PC-9 (cell line): ENCODE data around the gene MKRN2OS.

Source experiments
- CTCF ChIP-seq: fragments of 200-600 bp; sonication (generic); conservative IDR thresholded peaks from 2 replicates; pipeline ENCODE4 v1.6.1; 2017; ENCODE audit warnings: mixed run types, antibody characterized with exemption, mild to moderate bottlenecking, moderate library complexity
- EZH2 ChIP-seq: fragments of 200-600 bp; sonication (generic); IDR thresholded peaks from 2 replicates; pipeline ENCODE4 v1.8.0; 2017; ENCODE audit warnings: antibody characterized with exemption, low read depth

DNA sequence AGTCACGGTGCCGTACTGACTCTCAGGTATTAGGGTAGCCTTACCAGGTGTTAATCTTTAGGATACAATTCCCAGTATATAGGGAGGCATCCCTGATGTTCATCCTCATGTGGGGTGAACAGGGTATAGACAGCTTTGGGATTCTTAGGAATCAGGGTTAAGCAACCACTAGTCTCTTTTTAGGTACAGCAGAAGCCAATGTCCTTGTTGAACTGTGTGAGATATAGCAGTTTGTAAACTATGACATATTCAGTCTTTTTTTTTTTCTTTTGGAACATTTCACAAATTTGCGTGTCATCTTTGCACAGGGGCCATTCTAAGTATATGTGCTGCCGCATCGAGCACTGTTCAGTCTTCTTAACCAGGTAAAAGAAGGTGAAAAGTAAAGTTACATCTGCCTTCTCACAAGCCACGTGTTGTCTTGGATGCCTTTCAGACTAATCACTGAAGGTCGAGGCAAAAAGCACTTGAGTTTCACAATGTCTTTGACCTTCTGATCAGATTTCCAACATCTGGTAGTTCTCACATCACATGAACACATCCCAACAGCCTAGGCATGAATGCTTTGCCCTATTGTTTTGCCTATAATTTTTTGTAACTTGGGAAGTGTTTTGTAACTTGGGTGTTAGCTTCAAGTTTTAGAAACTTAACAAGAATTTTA lies 43.8 kb downstream of the MKRN2OS start:
- no peak for TF ChIP-seq CTCF
- no peak for TF ChIP-seq EZH2
